Large intestine (tissue), 3 donors: ENCODE data around the gene C17orf78. TPM values are rescaled to one million over a fixed set of nuclear protein-coding genes. Genes with fewer than 3 reads are reported as not detected.
"Not testable (repeated sequence)": the region's sequence is repeated elsewhere in the genome, so short reads cannot be mapped to it uniquely, and the experiment has no call there.

Experiments
- DNase-seq, 2 donors: peaks; one replicate each; pipeline versions ENCODE4 v3.0.0 to v3.0.0-alpha.2; 2013
- H3K27ac ChIP-seq: one replicate; pipeline ENCODE4 v1.5.1; 2013; ENCODE audit warnings: low read length
- H3K27me3 ChIP-seq: 2 replicates; pipeline ENCODE4 v1.6.1; 2013; ENCODE audit warnings: low read length; ENCODE audit not compliant: control insufficient read depth, insufficient read depth
- H3K36me3 ChIP-seq: 2 replicates; pipeline ENCODE4 v1.6.1; 2013; ENCODE audit warnings: low read length; ENCODE audit not compliant: control insufficient read depth, insufficient read depth
- H3K4me1 ChIP-seq: one replicate; pipeline ENCODE4 v1.6.1; 2013; ENCODE audit warnings: low read length; ENCODE audit not compliant: control insufficient read depth, insufficient read depth
- H3K4me3 ChIP-seq: one replicate; pipeline ENCODE4 v1.5.1; 2013; ENCODE audit warnings: low read length
- H3K9me3 ChIP-seq: one replicate; pipeline ENCODE4 v1.6.1; 2013; ENCODE audit warnings: mild to moderate bottlenecking, low read depth, low read length, moderate library complexity; ENCODE audit not compliant: control insufficient read depth
- WGBS: methylation state at CpG from one replicate; pipeline ENCODE4 v1.1.5; 2013; ENCODE audit warnings: low lambda C conversion rate; ENCODE audit not compliant: insufficient coverage; 5-methylcytosine and 5-hydroxymethylcytosine counted together
- polyA plus RNA-seq: library from polyadenylated mRNA; unstranded; fragments of 120-200 nt; gene quantifications from one replicate; pipeline ENCODE4 v1.2.1, GENCODE V29; 2013

C17orf78 gene
- polyA plus RNA-seq, 1 donor, result 6.0 TPM

DNA sequence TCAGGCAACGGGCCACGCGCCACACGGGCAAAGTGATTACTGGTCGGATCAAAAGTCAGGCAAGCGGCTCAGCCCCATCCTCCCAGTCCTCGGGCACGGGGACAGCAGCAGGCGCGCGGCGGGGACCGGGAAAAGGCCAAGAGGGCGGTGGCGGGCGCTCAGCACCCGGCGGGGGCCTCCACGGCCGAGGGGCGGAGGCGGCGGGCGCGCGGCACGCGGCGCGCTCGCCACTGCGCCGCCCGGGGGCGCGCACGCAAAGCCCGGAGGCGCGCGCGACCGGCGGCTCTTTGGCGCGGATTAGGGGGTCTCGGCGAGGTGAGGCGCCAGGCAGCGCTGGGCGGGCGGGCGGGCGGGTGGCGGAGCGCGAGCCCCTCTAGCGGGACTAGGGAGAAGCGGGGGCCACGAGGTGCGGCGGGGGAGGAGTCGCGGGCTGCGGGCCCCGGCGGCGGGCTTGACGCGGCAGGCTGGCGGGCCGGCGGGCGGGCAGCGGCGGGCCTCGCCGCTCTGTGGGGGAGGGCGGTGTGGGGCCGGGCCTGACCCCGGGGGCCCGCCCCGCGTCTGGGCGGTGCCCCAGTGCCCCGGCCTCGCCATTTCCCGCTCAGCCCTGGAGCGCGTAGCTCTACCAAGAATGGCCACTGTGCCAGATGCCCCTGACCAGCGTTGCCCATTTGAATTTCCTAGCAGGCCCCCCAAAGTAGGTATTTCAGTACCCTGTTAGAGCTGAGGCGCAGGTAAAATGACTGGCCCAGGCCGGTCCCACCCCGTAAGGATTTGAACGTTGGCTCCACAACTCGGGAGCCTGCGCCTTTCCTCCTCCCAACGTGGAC lies 31.1 kb downstream of the C17orf78 start, which contains the start of the genes ACACA and TADA2A:
TSS of gene ACACA (minus strand) at position 202 of the 827 bp plus-strand sequence. CDS start 537 bp downstream, outside the sequence.
TSS of gene TADA2A (plus strand) at position 252 of the 827 bp plus-strand sequence. CDS start 4,480 bp downstream, outside the sequence.
- Histone ChIP-seq H3K27ac (peak within 1 kb of the TSS; percentile 92), H3K4me3 (peak within 1 kb of the TSS; percentile 83), H3K9me3 (no peaks in the 10 kb centered on the region), H3K36me3 (peaks cover 18% of the 10 kb centered on the region), H3K4me1 (peaks cover 9% of the 10 kb centered on the region), H3K27me3 (no peaks in the 10 kb centered on the region)
- peak; percentile 76 to 91 for DNase-seq
- WGBS, result 0% methylated on average over 1 of the region's 98 CpGs

- 100% methylated on average over 4 of the region's 13 CpGs for WGBS
Observed at GRCh38 chr17:37408145-37408479, 32.3 kb downstream of the C17orf78 start.

GRCh38 chr17:37410357-37410756 lies 34.6 kb downstream of the C17orf78 start:
- Histone ChIP-seq H3K4me1 (peaks cover 4% of the 10 kb centered on the region), H3K27ac (no peak overlapping the region), H3K9me3 (no peaks in the 10 kb centered on the region), H3K36me3 (peaks cover 46% of the 10 kb centered on the region), H3K4me3 (no peak overlapping the region), H3K27me3 (no peaks in the 10 kb centered on the region)
- DNase-seq, result no peak
- WGBS, result 100% methylated on average over 1 of the region's 3 CpGs

More at GRCh38 chr17:37408145-37408479, 32.3 kb downstream of the C17orf78 start:
- not testable (repeated sequence) for H3K27me3 ChIP-seq, H3K9me3 ChIP-seq, DNase-seq, H3K4me3 ChIP-seq, H3K4me1 ChIP-seq, H3K27ac ChIP-seq
- peaks cover 29% of the 10 kb centered on the region for H3K36me3 ChIP-seq

- 100% methylated on average over 2 of the region's 7 CpGs for WGBS
- no peak for DNase-seq
- H3K4me3 ChIP-seq, result no peak overlapping the region
- no peaks in the 10 kb centered on the region for H3K9me3 ChIP-seq
- peaks cover 53% of the 10 kb centered on the region for H3K36me3 ChIP-seq
- H3K27me3 ChIP-seq, result no peaks in the 10 kb centered on the region
- no peaks in the 10 kb centered on the region for H3K4me1 ChIP-seq
- no peak overlapping the region for H3K27ac ChIP-seq
Observed at GRCh38 chr17:37413875-37414519, 38.2 kb downstream of the C17orf78 start.

DNA sequence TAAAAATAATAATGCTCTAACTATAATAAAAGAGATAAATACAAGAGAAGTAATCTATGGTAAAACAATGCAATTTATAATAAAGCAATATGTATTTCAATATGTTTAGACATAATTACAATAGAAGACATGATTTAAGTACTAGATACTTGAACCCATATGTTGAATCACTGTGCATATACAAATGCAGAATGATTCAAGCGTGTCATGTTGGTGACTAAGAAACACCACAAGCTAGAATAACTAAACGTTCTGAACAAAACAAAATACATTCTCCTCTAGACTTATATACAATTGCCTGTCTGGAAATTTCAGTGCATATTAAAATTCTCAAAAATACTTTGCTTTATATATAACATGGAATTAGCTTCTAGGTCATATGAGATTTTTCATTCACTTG lies 42.1 kb downstream of the C17orf78 start:
- DNase-seq, result no peak
- Histone ChIP-seq H3K27ac (no peak overlapping the region), H3K4me3 (no peak overlapping the region), H3K36me3 (peaks cover 50% of the 10 kb centered on the region), H3K9me3 (no peaks in the 10 kb centered on the region), H3K27me3 (no peaks in the 10 kb centered on the region), H3K4me1 (no peaks in the 10 kb centered on the region)
- WGBS, result no CpG with 5 or more reads among the region's 2 CpGs

DNA sequence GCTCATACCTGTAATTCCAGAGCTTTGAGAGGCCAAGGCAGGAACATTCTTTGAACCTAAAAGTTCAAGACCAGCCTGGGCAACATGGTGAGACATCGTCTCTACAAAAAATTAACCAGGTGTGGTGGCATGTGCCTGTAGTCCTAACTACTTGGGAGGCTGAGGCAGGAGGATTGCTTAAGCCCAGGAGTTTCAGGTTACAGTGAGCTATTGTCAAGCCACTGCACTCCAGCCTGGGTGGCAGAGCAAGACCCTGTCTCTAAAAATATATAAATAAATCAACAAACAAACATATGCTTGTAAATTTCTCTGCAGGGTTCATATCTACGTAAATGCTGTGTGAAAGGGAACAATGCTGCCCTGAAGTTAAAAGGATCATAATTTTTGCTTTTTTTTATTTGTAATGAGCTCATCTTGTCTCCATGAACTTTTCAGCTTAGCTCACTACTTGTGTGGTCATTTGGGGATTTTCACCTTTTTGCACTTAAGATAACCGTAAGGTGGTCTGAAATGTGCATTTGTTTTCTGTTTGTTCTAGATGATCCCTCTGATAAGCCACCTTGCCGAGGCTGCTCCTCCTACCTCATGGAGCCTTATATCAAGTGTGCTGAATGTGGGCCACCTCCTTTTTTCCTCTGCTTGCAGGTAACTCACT lies 47.3 kb downstream of the C17orf78 start:
- H3K9me3 ChIP-seq, result no peaks in the 10 kb centered on the region
- no peak overlapping the region for H3K27ac ChIP-seq
- DNase-seq, result no peak
- H3K4me1 ChIP-seq, result no peaks in the 10 kb centered on the region
- H3K36me3 ChIP-seq, result peaks cover 70% of the 10 kb centered on the region
- H3K27me3 ChIP-seq, result no peaks in the 10 kb centered on the region
- whole genome bisulfite sequencing, result 50% methylated on average over 3 of the region's 4 CpGs
- no peak overlapping the region for H3K4me3 ChIP-seq

DNA sequence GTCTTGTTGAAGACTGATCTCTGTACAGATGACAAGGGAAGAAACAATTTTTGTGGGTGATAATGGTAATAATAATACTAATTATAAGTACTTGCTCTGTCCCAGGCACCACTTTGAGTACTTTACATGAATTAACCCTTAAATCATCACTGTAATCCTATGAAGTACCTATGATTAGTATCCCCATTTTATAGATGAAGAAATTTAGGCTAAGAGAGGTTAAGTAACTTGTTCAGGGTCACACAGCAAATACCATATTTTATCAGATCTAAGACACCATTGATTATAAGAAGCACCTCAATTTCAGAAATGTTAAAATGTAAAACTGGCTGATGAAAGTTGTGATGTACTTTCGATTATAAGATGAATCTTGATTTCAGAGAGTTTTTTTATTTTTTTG lies 49.5 kb downstream of the C17orf78 start:
- Histone ChIP-seq H3K4me3 (no peak overlapping the region), H3K36me3 (peaks cover 67% of the 10 kb centered on the region), H3K27me3 (no peaks in the 10 kb centered on the region), H3K9me3 (no peaks in the 10 kb centered on the region), H3K27ac (no peak overlapping the region), H3K4me1 (no peaks in the 10 kb centered on the region)
- no peak for DNase-seq
- whole genome bisulfite sequencing, result no CpG with 5 or more reads among the region's 1 CpG

GRCh38 chr17:37429039-37429438 lies 53.3 kb downstream of the C17orf78 start:
- peaks cover 54% of the 10 kb centered on the region for H3K36me3 ChIP-seq
- DNase-seq, result no peak
- H3K4me1 ChIP-seq, result no peaks in the 10 kb centered on the region
- 100% methylated on average over 1 of the region's 3 CpGs for WGBS
- H3K27me3 ChIP-seq, result no peaks in the 10 kb centered on the region
- no peak overlapping the region for H3K4me3 ChIP-seq
- no peaks in the 10 kb centered on the region for H3K9me3 ChIP-seq
- H3K27ac ChIP-seq, result no peak overlapping the region

DNA sequence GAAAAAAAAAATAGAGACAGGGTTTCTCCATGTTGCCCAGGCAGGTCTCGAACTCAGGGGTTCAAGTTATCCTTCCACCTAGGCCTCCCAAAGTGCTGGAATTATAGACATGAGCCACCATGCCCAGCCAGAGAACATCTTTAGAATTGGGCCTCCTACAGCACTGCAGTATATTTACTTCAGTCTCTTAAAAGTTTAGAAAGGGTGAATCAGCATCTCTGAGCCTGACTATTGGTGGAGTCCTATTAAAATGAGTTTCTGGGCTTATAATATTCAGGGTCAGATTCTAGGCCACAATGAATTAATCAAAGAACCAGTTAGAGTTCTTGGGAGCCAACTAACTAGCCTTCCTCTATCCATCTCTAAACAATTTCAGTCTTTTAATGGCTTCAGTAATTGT lies 53.7 kb downstream of the C17orf78 start:
- Histone ChIP-seq H3K4me3 (no peak overlapping the region), H3K36me3 (peaks cover 50% of the 10 kb centered on the region), H3K27ac (no peak overlapping the region), H3K4me1 (no peaks in the 10 kb centered on the region), H3K9me3 (no peaks in the 10 kb centered on the region), H3K27me3 (no peaks in the 10 kb centered on the region)
- no peak for DNase-seq
- no CpG with 5 or more reads among the region's 1 CpG for WGBS

DNA sequence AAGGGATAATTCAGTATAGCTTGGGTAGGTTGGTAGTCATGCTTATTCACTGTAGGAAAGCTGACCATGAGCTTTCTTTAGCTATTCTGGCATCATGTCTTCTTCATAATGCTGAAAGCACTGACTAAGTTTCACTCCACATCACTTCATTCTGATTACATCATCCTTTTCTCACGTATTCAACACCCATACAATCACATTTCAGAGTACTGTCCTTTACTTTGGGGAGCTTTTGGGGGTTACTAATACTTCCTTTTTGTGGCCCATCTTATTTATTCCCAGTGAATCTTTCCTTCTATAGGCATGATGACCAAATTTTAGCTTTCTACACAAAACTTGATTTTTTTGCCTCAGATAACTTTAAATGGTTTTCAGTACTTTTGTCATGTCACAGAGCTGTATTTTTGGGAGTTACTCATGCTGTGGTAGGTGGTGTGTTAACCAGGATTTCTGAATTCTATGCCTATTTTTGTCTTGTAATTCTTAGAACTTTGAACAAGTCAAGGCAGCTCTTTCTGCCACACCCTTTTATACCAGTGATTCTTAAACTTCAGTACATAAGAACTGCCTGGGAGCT lies 54.4 kb downstream of the C17orf78 start:
- no peak for DNase-seq
- WGBS, result 67% methylated on average over 1 of the region's 1 CpG
- H3K4me1 ChIP-seq, result no peaks in the 10 kb centered on the region
- H3K36me3 ChIP-seq, result peaks cover 48% of the 10 kb centered on the region
- H3K9me3 ChIP-seq, result no peaks in the 10 kb centered on the region
- no peak overlapping the region for H3K27ac ChIP-seq
- no peaks in the 10 kb centered on the region for H3K27me3 ChIP-seq
- H3K4me3 ChIP-seq, result no peak overlapping the region
